GM10248 (cell line): ENCODE data around the gene KCTD15.

Source experiments
- CTCF ChIA-PET: fragments of 300-600 bp; sonication (Branson Sonifier 250); formaldehyde crosslinking; extraction: SDS; loops from one replicate; lab custom pipeline; 2021; ENCODE audit warnings: antibody characterized with exemption; lab: Yijun Ruan, JAX
- POLR2A ChIA-PET: fragments of 350-650 bp; sonication (Branson Sonifier 250); formaldehyde crosslinking; extraction: SDS; loops from one replicate; lab custom pipeline; 2020; ENCODE audit warnings: antibody characterized with exemption; lab: Yijun Ruan, JAX
- DNase-seq: peaks from one replicate; pipeline ENCODE4 v3.0.0; 2012; ENCODE audit errors: extremely low spot score
- CTCF ChIP-seq: IDR thresholded peaks from 2 replicates; pipeline ENCODE4 v1.5.1; 2012; ENCODE audit warnings: mild to moderate bottlenecking, low read depth; ENCODE audit errors: extremely low read depth, missing control alignments, control extremely low read depth

Gene KCTD15

GRCh38 chr19:33845498-33845897 lies 48.8 kb downstream of the KCTD15 start:
- no peak for TF ChIP-seq CTCF
- ChIA-PET POLR2A (no interaction called here), CTCF (no interaction called here)
- DNase-seq = no peak

- TF ChIP-seq CTCF = no peak
- no peak for DNase-seq
- ChIA-PET POLR2A (no interaction called here), CTCF (no interaction called here)
Observed at GRCh38 chr19:33849551-33850147, 53.0 kb downstream of the KCTD15 start.

- POLR2A ChIA-PET = no interaction called here
- CTCF ChIA-PET = interaction anchor here (1.0 kb wide), 1 partner anchor 23 kb away, joined by 3 read pairs; no protein-coding TSS in a partner anchor
Observed at GRCh38 chr19:33859016-33859415, 62.3 kb downstream of the KCTD15 start.

GRCh38 chr19:33860312-33861090 lies 63.8 kb downstream of the KCTD15 start:
- no peak for TF ChIP-seq CTCF
- ChIA-PET POLR2A (no interaction called here), CTCF (no interaction called here)
- DNase-seq = no peak

More at GRCh38 chr19:33859016-33859415, 62.3 kb downstream of the KCTD15 start:
- TF ChIP-seq CTCF = no peak
- no peak for DNase-seq

GRCh38 chr19:33861950-33862349 lies 65.3 kb downstream of the KCTD15 start:
- CTCF ChIA-PET = interaction anchor here (1.0 to 1.2 kb wide), 2 partner anchors 14 to 84 kb away, joined by 3 read pairs; no protein-coding TSS in a partner anchor
- POLR2A ChIA-PET = no interaction called here
- DNase-seq = no peak
- no peak for TF ChIP-seq CTCF

GRCh38 chr19:33862981-33863380 lies 66.3 kb downstream of the KCTD15 start:
- no peak for DNase-seq
- no peak for TF ChIP-seq CTCF
- ChIA-PET CTCF (interaction anchor here (1.2 kb wide), 1 partner anchor 85 kb away, joined by 3 read pairs; no protein-coding TSS in a partner anchor), POLR2A (no interaction called here)
